Stimulated activated CD4-positive, alpha-beta T cell treated with anti-CD3 and anti-CD28 coated beads, Interleukin-15, amount 100 ng/mL, for 48 hours (primary cell): ENCODE measurements around the gene IFITM1.
"Not testable (repeated sequence)": the region's sequence is repeated elsewhere in the genome, so short reads cannot be mapped to it uniquely, and the experiment has no call there.

Source experiments
- DNase-seq, 2 donors: peaks; one replicate each; pipeline ENCODE4 v3.0.0-alpha.2; 2020; ENCODE audit warnings: low read depth in 2 of 2

IFITM1 gene

DNA sequence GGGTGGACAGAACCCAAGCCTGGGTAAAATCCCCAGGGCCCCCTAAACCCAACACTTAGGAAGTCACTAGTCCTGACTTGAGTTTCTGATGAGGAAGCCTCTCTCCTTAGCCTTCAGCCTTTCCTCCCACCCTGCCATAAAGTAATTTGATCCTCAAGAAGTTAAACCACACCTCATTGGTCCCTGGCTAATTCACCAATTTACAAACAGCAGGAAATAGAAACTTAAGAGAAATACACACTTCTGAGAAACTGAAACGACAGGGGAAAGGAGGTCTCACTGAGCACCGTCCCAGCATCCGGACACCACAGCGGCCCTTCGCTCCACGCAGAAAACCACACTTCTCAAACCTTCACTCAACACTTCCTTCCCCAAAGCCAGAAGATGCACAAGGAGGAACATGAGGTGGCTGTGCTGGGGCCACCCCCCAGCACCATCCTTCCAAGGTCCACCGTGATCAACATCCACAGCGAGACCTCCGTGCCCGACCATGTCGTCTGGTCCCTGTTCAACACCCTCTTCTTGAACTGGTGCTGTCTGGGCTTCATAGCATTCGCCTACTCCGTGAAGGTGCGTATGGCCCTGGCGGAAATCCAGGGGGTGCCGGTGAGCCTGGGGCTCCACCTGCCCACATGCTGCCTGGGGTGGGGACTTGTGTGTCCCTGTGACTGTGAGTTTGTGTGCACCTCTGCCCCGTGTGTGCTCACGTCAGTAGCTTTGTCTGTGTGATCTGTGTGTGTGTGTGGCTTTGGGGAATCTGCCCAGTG is at the start of gene IFITM1:
TSS of gene IFITM1 (plus strand) at position 254 of the 767 bp plus-strand sequence. CDS start at position 385, 131 bp downstream.
- DNase-seq, result peak in 1 of 2 donors; percentile 34

DNA sequence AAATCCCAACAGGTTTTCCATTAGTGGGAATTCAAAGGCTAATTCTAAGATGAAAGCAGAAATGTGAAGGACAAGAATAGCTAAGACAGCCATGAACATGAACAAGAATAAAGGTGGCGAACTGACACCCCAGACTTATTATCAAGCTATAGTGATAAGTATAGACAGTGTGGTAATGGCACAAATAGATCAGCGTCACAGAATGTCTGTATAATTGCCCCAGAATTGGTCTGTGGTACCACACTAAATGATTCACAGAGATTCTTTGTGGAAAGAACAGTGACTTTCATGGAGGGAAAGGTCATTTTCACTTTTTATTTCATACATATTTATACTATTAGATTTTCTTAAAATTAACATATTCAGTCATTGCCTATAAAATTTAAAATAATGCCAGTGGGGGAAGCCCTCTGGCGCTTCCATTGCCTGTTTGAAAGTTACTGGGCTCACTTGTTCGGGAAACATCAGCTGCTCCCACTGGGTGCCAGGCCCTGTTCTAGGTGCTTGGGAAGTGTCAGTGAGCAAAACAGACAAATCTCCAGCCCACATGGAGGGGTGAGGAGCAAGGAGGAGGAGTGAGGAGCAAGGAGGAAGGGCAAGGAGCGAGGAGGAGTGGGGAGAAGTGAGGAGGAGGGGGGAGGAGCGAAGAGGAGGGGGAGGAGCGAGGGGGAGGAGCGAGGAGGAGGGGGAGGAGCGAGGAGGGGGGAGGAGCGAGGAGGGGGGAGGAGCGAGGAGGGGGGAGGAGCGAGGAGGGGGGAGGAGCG is 47.0 kb upstream of the IFITM1 start:
- no peak for DNase-seq

DNA sequence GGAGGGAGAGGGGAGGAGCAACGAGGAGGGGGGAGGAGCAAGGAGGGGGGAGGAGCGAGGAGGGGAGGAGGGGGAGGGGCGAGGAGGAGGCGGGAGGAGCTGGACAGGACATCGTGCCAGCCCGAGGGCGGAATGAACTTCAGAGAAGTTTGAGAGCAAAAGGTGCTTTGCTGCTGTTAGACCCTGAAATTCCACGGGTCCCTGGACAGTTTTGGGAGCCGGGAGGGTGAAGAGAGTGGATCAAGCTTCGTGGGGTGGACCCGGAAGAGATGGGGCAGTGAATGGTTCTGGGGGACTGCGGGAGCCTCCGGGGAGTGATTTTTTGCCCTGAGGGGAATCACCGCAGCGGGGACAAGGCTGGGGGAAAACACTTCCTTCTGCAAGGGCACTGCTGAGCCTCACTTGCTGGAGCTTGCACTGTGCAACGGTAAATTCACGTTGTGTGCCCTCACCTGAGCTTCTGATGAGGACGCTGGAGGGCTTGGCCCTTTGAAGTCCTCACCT is 46.3 kb upstream of the IFITM1 start:
- DNase-seq, result no peak

DNA sequence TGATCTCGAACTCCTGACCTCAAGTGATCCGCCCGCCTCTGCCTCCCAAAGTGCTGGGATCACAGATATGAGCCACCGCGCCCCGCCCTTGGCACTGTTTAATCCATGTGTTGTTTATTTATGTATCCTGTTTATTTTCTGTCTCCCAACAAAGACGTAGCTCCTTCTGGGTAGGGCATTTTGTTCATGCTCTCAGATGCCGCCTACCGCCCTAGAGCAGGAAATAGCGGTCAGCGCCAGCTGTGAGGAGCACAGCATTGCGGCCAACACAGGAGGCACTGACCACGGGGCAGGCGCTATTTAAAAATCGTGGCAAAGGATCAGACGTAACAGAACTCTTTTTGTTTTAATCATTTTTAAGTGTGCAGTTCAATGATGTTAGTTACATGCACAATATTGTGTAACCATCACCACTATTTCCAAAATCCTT is 45.1 kb upstream of the IFITM1 start:
- DNase-seq, result not testable (repeated sequence)

DNA sequence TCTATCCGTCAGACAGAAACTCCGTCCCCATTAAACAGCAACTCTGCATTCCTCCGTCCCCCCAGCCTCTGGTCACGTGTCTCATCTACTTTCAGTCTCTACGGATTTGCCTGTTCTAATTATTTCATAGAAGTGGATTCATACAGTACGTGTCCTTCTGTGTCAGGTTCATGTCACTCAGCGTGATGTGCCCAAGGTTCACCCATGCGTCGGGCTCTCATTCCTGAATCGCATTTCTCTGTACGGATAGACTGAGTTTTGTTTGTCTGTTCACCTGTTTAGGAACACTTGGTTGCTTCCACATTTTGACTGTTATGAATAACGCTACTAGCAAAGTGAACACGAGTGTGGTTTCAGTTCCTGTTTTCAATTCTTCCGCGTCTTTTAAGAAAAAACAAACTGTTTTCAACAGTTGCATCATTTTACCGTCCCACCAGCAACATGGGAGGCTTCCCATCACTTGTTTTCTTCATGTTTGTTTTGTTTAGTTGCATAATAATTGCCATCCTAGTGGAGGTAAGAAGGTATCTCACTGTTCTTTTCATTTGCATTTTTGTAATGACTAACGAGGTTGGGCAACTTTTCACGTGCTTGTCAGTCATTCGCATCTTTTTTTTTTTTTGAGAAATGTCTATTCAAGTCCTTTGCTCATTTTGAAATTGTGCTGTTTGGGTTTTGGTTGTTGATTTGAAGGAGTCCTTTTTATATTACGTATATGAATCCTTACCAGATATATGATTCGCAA is 44.5 kb upstream of the IFITM1 start:
- DNase-seq, result peak in 1 of 2 donors; percentile 44

DNA sequence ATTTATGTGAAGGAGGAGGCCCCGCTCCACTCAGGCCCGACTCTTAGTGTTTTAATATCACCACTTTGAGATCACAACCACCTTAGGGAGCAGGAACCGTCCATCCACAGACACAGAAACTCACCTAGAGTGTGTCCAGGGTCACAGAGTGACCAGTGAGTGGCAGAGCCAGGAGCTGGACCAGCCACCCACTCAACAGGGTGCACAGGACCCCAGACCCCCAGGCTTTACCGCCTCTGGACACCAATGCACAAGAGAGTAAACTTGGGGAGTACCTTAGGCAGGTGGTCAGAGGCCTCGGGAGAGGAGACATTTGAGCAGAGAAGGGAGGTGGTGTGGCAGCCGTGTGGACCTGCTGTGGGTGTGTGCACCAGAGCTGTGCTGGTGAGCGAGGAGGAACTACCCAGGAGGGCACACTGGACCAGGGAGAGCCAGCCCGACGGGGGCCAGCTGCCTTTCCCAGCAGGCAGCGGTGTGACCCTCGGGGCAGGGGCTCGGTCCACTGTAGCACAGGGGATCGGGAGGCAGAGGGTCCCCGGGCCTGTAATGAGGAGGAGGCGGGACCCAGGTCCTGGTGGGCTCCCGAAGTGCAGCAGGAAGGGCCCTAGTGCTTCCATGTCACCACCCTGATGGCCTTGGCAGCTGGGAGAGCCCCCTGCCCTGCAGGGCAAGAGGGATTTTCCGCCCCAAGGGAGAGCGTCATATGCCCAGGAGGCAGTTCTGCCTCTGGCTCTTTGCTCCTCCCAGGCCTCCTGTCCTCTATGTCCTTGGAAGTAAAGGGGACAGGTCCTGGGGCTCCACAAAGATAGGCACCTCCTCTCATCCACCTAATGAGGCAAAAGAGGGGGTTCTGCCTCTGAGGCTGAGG is 43.2 kb upstream of the IFITM1 start:
- DNase-seq, result no peak

DNA sequence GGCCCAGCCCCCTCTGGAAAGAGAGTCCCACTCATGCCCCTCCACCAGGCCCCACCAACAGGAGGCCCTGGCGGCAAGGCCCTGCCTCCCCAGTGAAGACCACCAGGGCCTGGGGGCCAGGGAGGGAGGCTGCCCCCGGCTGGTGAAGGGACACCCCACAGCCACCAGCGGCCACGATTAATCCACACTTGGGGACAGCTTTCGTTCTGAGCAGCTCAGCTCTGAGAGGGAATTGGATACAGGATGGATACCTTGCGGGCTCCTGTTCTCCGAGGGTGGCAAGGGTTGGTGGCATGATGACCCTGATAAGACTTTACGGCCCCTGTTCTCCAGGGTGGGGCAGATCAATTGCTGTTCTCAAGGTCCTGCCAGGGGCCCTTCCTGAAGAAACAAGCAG is 42.5 kb upstream of the IFITM1 start:
- no peak for DNase-seq

DNA sequence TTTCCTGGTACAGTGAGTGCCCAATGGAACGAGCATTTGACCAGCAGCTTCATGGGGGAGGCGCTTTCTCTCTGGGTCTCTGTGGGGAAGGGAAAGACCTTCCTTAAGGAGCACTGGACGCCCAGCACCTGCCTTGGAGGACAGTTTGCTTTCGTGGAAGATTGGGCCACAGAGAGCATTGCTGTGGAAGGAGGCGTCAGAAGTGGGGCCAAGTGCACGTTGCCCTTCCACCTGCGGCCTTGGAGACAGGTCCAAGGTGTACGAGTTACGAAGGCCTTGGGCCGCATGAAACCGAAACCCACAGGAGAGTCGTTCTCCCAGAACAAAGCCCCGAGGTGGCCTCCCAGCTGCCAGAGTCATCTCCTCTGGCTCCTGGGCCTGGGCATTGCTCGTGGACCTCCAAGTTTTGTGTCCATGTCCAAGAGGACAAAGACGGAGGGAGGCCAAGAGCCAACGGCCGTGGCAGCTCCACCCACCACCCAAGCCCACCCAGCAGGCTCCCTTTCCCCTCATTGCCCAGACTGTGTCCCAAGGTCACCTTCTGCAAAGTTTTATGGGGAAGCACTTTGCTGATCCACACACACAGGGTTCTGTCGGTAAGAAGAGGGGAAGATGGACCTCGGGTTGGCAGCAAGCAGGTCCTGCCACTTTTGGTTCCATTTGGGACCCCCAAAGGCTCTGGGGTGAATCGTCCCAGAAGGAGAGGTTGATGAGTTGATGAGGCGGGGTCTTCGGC is 41.5 kb upstream of the IFITM1 start:
- DNase-seq, result no peak

DNA sequence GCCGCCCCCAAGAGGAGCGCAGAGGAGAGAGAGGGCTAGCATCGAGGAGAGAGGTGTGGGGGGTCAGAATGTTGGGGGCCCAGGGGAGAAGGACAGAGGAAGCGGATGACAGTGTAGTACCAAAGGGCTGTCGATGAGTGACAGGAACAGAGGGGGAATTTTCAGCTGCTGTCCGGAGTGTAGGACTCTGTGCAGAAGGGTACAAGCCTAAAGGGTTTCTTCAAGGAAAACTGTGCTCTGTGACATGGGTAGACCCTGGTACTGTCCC is 41.0 kb upstream of the IFITM1 start:
- DNase-seq, result no peak

DNA sequence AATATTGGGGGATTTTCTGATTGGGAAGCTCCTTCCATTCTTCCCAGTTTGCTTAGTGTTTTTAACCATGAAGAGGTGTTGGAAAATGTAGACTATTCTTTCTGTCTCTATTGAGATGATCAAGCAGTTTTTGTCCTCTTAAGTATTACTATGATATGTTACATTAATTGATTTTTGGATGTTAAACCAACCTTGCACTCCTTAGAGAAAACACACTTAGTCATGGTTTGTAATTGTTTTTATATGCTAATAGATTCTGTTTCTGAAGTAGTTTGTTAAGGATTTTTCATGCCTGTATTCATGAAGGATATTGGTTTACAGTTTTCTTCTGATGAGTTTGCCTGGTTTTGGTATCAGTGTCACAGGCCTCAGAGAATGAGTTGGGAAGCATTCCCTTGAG is 37.6 kb upstream of the IFITM1 start:
- no peak for DNase-seq

DNA sequence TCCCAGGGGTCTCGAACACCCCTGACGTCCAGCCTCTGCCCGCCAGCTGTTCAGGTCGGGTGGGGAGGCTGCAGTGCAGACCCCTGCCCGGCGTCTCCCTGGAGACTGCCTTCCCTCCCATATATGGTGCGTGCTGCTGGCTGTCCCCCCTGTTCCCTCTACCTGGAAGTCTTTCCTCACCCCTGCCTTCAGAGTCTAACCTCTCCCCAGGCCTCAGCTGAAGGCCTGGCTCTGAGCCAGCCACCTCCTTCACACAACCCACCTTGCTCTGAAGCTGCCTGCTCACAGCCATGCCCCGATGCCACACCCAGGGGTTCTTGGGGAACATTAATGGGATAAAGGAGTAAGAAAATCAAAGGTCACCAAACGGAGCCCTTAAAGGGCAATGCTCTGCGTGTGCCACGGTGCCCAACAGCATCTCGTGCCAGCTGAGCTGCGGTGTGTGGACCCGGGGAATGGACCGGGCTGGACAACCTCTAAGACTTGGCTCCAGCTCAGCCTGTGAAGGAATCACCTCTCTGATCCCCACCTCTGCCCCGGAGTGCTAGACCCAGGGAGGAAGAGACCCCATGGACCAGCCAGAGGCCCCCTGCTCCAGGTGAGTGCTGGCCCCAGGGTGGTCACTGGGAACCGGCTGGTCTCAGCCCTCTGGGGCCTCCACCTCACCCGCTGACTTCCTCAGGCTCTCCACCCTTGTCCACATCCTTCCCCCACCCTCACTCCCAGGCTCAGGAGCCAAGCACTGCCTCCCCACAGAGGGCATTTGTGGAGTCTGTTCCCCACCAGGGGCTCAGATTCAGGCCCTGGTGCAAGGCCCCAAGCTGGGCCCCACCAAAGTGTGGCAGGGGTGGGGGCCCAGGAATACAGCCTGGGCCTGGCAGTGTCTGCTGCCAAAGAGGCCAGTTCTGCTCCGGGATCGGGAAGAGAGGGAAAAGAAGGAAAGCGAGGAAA is 35.6 kb upstream of the IFITM1 start, which contains the start of gene NLRP6:
TSS of gene NLRP6 (plus strand) at position 407 of the 951 bp plus-strand sequence. CDS start at position 570, 163 bp downstream.
- DNase-seq, result no peak

DNA sequence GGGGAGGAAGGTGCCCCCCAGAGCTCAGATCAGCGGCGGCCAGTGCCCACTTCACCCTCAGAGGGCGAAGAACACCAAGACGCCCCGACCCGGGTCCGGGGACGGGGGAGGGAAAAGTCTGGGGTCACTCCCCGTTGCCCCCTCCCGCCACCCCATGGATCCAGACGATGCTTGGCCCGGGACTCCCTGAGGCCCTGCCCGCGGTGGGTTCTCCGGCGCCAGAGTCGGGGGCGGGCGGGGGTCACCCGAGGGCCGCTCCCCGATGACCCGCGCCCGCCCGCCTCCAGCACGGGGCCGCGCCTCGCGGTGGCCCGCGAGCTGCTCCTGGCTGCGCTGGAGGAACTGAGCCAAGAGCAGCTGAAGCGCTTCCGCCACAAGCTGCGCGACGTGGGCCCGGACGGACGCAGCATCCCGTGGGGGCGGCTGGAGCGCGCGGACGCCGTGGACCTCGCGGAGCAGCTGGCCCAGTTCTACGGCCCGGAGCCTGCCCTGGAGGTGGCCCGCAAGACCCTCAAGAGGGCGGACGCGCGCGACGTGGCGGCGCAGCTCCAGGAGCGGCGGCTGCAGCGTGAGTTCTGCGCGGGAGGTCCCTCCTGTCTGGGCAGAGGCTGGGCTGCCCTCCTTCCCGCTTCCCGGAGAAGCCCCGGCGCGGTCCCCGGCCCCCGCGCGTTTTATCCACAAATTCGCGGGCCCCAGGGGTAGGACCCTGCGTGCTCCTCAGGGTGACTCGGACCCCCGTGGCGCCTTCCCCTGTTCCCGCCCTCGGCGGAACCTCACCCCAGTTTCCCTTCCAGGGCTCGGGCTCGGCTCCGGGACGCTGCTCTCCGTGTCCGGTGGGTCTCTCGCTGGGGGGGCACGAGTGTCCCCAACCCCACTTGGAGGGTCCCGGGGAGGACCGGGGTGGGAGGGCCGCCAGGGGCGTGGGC is 34.5 kb upstream of the IFITM1 start:
- DNase-seq, result no peak

DNA sequence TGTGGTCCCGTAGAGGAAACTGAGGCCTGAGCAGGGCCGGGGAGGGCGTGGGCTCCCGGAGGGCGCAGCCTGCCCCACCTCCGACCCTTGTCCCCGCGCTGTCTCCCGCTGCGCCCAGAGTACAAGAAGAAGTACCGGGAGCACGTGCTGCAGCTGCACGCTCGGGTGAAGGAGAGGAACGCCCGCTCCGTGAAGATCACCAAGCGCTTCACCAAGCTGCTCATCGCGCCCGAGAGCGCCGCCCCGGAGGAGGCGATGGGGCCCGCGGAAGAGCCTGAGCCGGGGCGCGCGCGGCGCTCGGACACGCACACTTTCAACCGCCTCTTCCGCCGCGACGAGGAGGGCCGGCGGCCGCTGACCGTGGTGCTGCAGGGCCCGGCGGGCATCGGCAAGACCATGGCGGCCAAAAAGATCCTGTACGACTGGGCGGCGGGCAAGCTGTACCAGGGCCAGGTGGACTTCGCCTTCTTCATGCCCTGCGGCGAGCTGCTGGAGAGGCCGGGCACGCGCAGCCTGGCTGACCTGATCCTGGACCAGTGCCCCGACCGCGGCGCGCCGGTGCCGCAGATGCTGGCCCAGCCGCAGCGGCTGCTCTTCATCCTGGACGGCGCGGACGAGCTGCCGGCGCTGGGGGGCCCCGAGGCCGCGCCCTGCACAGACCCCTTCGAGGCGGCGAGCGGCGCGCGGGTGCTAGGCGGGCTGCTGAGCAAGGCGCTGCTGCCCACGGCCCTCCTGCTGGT is 33.7 kb upstream of the IFITM1 start:
- no peak for DNase-seq

DNA sequence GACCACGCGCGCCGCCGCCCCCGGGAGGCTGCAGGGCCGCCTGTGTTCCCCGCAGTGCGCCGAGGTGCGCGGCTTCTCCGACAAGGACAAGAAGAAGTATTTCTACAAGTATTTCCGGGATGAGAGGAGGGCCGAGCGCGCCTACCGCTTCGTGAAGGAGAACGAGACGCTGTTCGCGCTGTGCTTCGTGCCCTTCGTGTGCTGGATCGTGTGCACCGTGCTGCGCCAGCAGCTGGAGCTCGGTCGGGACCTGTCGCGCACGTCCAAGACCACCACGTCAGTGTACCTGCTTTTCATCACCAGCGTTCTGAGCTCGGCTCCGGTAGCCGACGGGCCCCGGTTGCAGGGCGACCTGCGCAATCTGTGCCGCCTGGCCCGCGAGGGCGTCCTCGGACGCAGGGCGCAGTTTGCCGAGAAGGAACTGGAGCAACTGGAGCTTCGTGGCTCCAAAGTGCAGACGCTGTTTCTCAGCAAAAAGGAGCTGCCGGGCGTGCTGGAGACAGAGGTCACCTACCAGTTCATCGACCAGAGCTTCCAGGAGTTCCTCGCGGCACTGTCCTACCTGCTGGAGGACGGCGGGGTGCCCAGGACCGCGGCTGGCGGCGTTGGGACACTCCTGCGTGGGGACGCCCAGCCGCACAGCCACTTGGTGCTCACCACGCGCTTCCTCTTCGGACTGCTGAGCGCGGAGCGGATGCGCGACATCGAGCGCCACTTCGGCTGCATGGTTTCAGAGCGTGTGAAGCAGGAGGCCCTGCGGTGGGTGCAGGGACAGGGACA is 32.9 kb upstream of the IFITM1 start:
- DNase-seq, result no peak

DNA sequence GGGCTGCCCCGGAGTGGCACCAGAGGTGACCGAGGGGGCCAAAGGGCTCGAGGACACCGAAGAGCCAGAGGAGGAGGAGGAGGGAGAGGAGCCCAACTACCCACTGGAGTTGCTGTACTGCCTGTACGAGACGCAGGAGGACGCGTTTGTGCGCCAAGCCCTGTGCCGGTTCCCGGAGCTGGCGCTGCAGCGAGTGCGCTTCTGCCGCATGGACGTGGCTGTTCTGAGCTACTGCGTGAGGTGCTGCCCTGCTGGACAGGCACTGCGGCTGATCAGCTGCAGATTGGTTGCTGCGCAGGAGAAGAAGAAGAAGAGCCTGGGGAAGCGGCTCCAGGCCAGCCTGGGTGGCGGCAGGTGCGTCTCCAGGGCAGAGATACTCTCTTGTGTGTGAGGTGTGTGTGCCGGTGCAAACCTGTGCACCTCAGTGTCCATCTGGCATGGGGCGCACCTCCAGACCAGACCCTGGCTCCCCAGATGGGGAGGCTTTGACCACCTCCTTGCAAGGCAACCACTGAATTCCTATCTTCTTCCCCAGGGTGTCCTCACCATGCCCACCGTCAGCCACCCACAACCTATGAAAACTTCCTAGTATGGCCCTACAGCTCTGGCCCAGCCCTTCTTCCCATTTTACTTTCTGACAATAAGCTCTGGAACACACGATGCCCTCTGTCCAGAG is 32.2 kb upstream of the IFITM1 start:
- no peak for DNase-seq

DNA sequence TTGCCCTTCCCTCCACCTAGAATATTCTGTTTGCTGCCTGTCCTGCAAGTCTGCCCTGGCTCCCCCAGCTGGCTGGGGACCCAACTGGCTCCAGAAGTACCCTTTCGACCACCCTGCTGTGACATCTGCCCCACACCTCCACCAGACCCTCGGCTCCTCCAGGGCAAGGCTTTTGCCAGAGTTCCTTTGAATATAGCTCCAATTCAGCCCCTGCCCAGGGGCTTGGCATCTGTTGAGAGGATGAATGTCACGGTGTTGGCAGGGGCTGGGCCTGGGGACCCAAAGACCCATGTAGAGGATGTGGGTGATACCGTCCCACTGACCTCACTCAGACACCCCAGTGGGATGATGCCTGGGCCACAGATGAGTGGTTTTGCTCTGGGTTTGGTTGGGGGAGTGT is 31.7 kb upstream of the IFITM1 start:
- no peak for DNase-seq
